Heart right ventricle (tissue), 16 donors: ENCODE results near the gene MAGI2. TPM values are rescaled to one million over a fixed set of nuclear protein-coding genes. Genes with fewer than 3 reads are reported as not detected.

Experiments used
- ATAC-seq, 8 donors: fragments of 200-7000 bp; cut with Tn5 transposase; one replicate each; pipeline ENCODE4 v1.9.1; 2020; ENCODE audit warnings: mild to moderate bottlenecking in 8 of 8, moderate library complexity in 8 of 8, moderate number of reproducible peaks in 1 of 8
- DNase-seq, 2 donors: peaks; one replicate each; pipeline ENCODE4 v3.0.0-alpha.2; 2020
- H3K27ac ChIP-seq, 10 donors: fragments of 200-600 bp; sonication (generic) in 2 of 10; one replicate each; pipeline versions ENCODE4 v1.5.0 to v1.8.0; 2020 to 2022; ENCODE audit warnings: mild to moderate bottlenecking in 3 of 10
- H3K27me3 ChIP-seq, 7 donors: fragments of 200-600 bp; one replicate each; pipeline ENCODE4 v1.8.0; 2021 to 2022; ENCODE audit warnings: mild to moderate bottlenecking in 2 of 7
- H3K36me3 ChIP-seq, 9 donors: fragments of 200-600 bp; sonication (generic) in 1 of 9; one replicate each; pipeline versions ENCODE4 v1.5.0 to v1.8.0; 2020 to 2022; ENCODE audit warnings: mild to moderate bottlenecking in 2 of 9
- H3K4me1 ChIP-seq, 9 donors: fragments of 200-600 bp; sonication (generic) in 1 of 9; one replicate each; pipeline versions ENCODE4 v1.5.0 to v1.8.0; 2020 to 2022; ENCODE audit warnings: mild to moderate bottlenecking in 4 of 9
- H3K4me3 ChIP-seq, 10 donors: fragments of 200-600 bp; sonication (generic) in 2 of 10; one replicate each; pipeline versions ENCODE4 v1.5.0 to v1.8.0; 2020 to 2022; ENCODE audit warnings: mild to moderate bottlenecking in 7 of 10, moderate library complexity in 2 of 10
- H3K9me3 ChIP-seq, 11 donors: fragments of 200-600 bp in 10 of 11; sonication (generic) in 2 of 11; one replicate each; pipeline versions ENCODE4 v1.5.0 to v1.8.0; 2013 to 2022; ENCODE audit warnings: mild to moderate bottlenecking in 2 of 11, control low read depth in 1 of 11, moderate library complexity in 1 of 11
- CTCF ChIP-seq, 9 donors: fragments of 200-600 bp; sonication (generic) in 2 of 9; IDR thresholded peaks; one replicate each; pipeline versions ENCODE4 v1.5.0 to v1.8.0; 2021 to 2022; ENCODE audit warnings: antibody characterized with exemption in 9 of 9, mild to moderate bottlenecking in 5 of 9, moderate library complexity in 1 of 9
- WGBS, 2 donors: extraction: QIAGEN DNeasy Blood & Tissue Kit; methylation state at CpG; one replicate each; pipeline ENCODE4 v1.1.7; 2013; ENCODE audit warnings: inconsistent platforms in 1 of 2; 5-methylcytosine and 5-hydroxymethylcytosine counted together
- intact Hi-C, 10 donors: fragments of 100-400 bp; cut with DNase I; formaldehyde crosslinking; loops; one replicate each; pipeline versions ENCODE4 v1.11.1 to v1.14.2; 2022
- polyA plus RNA-seq, 2 donors: library from polyadenylated mRNA; stranded (reverse); fragments of 200-250 nt; gene quantifications; one replicate each; pipeline ENCODE4 v1.2.3, GENCODE V29; 2013
- total RNA-seq, 10 donors: library from RNA; stranded (reverse); fragmentation: NEBNext Ultra II Directional in 3 of 10; extraction: Animal tissue kit (Norgen Biotek cat#: 25700) in 3 of 10; gene quantifications; one replicate each; pipeline versions ENCODE4 v1.2.1 to v1.2.4, GENCODE V29; 2021 to 2023
- donor health status: Arrhythmogenic right ventricular cardiomyopathy.
- donor health status: ischemic (EF 13 %, LVEDD 7.1; RV severe dilation, severe dysfunction).
- donor health status: healthy with polysubstance abuse.
- donor health status: DM: no; HTN: yes; CAD: no.
- donor health status: DM: no; HTN: no; CAD: no.
- donor health status: ischemic (EF 25% LVEDD 6.9; RV normal size, moderate dysfunction).
- donor health status: ischemic (EF 25% LVEDD 5.7; RV mildly dilated, moderate dysfunction).
- donor health status: healthy.
- donor health status: DM: yes; HTN: yes; CAD: no.
- donor health status: Ischemic cardiomyopathy.
- donor health status: ischemic (EF 35%, LVEDD 5.7; RV mildly dilated, moderate dysfunction).
- donor health status: nonischemic (EF 11% LVEDD 7.7; RV severe dilation, severe dysfunction).
- donor health status: DM: yes; HTN: yes; CAD: no.
- donor health status: PGD.
- donor health status: ischemic (EF 29% LVEDD 5.4; RV normal size, mild dysfunction).
- donor health status: nonischemic (EF 23%, LVEDD 6.1; RV moderate dilation, normal function).

Gene MAGI2
- total and polyA plus RNA-seq, 12 donors: 0.83 to 6.0 (median 4.1) TPM

GRCh38 chr7:78218876-78219275 is 1234.6 kb downstream of the MAGI2 start:
- H3K4me3 ChIP-seq: no peak overlapping the region
- ATAC-seq (no peak), DNase-seq (no peak)
- H3K27ac ChIP-seq: no peak overlapping the region
- H3K27me3 ChIP-seq: no peaks in the 10 kb centered on the region
- WGBS, 2 donors: 73 to 78% methylated on average over 9 of the region's 9 CpGs
- no peaks in the 10 kb centered on the region for H3K9me3 ChIP-seq
- no peaks in the 10 kb centered on the region for H3K4me1 ChIP-seq
- H3K36me3 ChIP-seq: no peaks in the 10 kb centered on the region
- no peak for TF ChIP-seq CTCF (IDR thresholded peaks at IDR 0.05)
- intact Hi-C loops: no loop called here

GRCh38 chr7:78218051-78218450 is 1235.4 kb downstream of the MAGI2 start:
- 74 to 83% methylated on average over 1 of the region's 1 CpG for WGBS, 2 donors
- no peak for TF ChIP-seq CTCF (IDR thresholded peaks at IDR 0.05)

GRCh38 chr7:78215199-78215598 is 1238.3 kb downstream of the MAGI2 start:
- intact Hi-C loops: no loop called here
- no peaks in the 10 kb centered on the region for H3K27me3 ChIP-seq
- H3K27ac ChIP-seq: no peak overlapping the region
- no peak overlapping the region for H3K4me3 ChIP-seq
- ATAC-seq (no peak), DNase-seq (no peak)
- no peak for TF ChIP-seq CTCF (IDR thresholded peaks at IDR 0.05)
- H3K36me3 ChIP-seq: no peaks in the 10 kb centered on the region
- WGBS, 2 donors: 78 to 83% methylated on average over 3 of the region's 3 CpGs
- H3K4me1 ChIP-seq: no peaks in the 10 kb centered on the region
- H3K9me3 ChIP-seq: no peaks in the 10 kb centered on the region

More at GRCh38 chr7:78218051-78218450, 1235.4 kb downstream of the MAGI2 start:
- no peak for ATAC-seq
- Histone ChIP-seq H3K36me3 (no peaks in the 10 kb centered on the region), H3K4me1 (no peaks in the 10 kb centered on the region), H3K9me3 (no peaks in the 10 kb centered on the region), H3K27me3 (no peaks in the 10 kb centered on the region), H3K4me3 (no peak overlapping the region), H3K27ac (no peak overlapping the region)
- intact Hi-C loops: no loop called here
- DNase-seq: no peak

GRCh38 chr7:78213402-78213801 is 1240.1 kb downstream of the MAGI2 start:
- WGBS, 2 donors: 89 to 94% methylated on average over 6 of the region's 6 CpGs

More at GRCh38 chr7:78213402-78213801, 1240.1 kb downstream of the MAGI2 start:
- no peak for DNase-seq
- no peak for ATAC-seq
- H3K36me3 ChIP-seq: no peaks in the 10 kb centered on the region
- intact Hi-C loops: no loop called here
- no peaks in the 10 kb centered on the region for H3K9me3 ChIP-seq
- no peaks in the 10 kb centered on the region for H3K27me3 ChIP-seq
- no peak overlapping the region for H3K27ac ChIP-seq
- no peak for TF ChIP-seq CTCF (IDR thresholded peaks at IDR 0.05)
- no peaks in the 10 kb centered on the region for H3K4me1 ChIP-seq
- no peak overlapping the region for H3K4me3 ChIP-seq
